GM23338 (cell line): ENCODE results near the gene TBC1D9. TPM values are rescaled to one million over a fixed set of nuclear protein-coding genes. Genes with fewer than 3 reads are reported as not detected.

Experiments used
- ATAC-seq: fragments of 200-7000 bp; cut with Tn5 transposase; 3 replicates; pipeline ENCODE4 v1.9.1; 2020
- DNase-seq: peaks from one replicate; pipeline ENCODE4 v3.0.0-alpha.2; 2015; ENCODE audit warnings: low spot score
- H2AFZ ChIP-seq: fragments of 200-600 bp; sonication (generic); 2 replicates; pipeline ENCODE4 v1.8.0; 2016; ENCODE audit warnings: antibody characterized with exemption, mild to moderate bottlenecking, moderate library complexity
- H3F3A ChIP-seq: fragments of 200-600 bp; sonication (generic); replicated peaks from 2 replicates; pipeline ENCODE4 v1.8.0; 2017; ENCODE audit warnings: antibody characterized with exemption, mixed run types, low read depth
- H3K27ac ChIP-seq: fragments of 200-600 bp; sonication (generic); 2 replicates; pipeline ENCODE4 v1.6.1; 2016; ENCODE audit warnings: low read depth
- H3K27me3 ChIP-seq: fragments of 200-600 bp; sonication (generic); 2 replicates; pipeline ENCODE4 v1.8.0; 2016; ENCODE audit warnings: mild to moderate bottlenecking, mixed run types, moderate library complexity; ENCODE audit not compliant: insufficient read depth
- H3K36me3 ChIP-seq: fragments of 200-600 bp; sonication (generic); 2 replicates; pipeline ENCODE4 v1.8.0; 2016; ENCODE audit warnings: mild to moderate bottlenecking; ENCODE audit not compliant: insufficient read depth
- H3K4me1 ChIP-seq: fragments of 200-600 bp; sonication (generic); 2 replicates; pipeline ENCODE4 v1.8.0; 2016; ENCODE audit warnings: mild to moderate bottlenecking, moderate library complexity; ENCODE audit not compliant: insufficient read depth
- H3K4me2 ChIP-seq: fragments of 200-600 bp; sonication (generic); 2 replicates; pipeline ENCODE4 v1.7.1; 2017; ENCODE audit warnings: mixed run types
- H3K4me3 ChIP-seq: fragments of 200-600 bp; sonication (generic); 2 replicates; pipeline ENCODE4 v1.6.1; 2016; ENCODE audit warnings: mixed run types
- H3K79me2 ChIP-seq: fragments of 200-600 bp; sonication (generic); replicated peaks from 2 replicates; pipeline ENCODE4 v1.8.0; 2017; ENCODE audit warnings: mild to moderate bottlenecking; ENCODE audit not compliant: insufficient read depth
- H3K9me2 ChIP-seq: fragments of 200-600 bp; sonication (generic); 2 replicates; pipeline ENCODE4 v1.8.0; 2017; ENCODE audit not compliant: insufficient read depth
- H4K20me1 ChIP-seq: fragments of 200-600 bp; sonication (generic); replicated peaks from 2 replicates; pipeline ENCODE4 v1.8.0; 2017; ENCODE audit warnings: mild to moderate bottlenecking; ENCODE audit not compliant: insufficient read depth
- H3K27ac Mint-ChIP-seq: 2 replicates; pipeline ENCODE4 v1.8.0; 2020; ENCODE audit warnings: inconsistent platforms, mild to moderate bottlenecking, moderate library complexity, mixed read lengths
- H3K27me3 Mint-ChIP-seq: 3 replicates; pipeline ENCODE4 v1.8.0; 2022; ENCODE audit warnings: low read depth, mild to moderate bottlenecking, moderate library complexity, mixed read lengths, inconsistent platforms; ENCODE audit not compliant: insufficient read depth, poor library complexity
- H3K36me3 Mint-ChIP-seq: 3 replicates; pipeline ENCODE4 v1.8.0; 2021; ENCODE audit warnings: low read depth, mild to moderate bottlenecking, inconsistent platforms, moderate library complexity, mixed read lengths
- H3K4me1 Mint-ChIP-seq: 3 replicates; pipeline ENCODE4 v1.8.0; 2020; ENCODE audit warnings: mild to moderate bottlenecking, inconsistent platforms, mixed read lengths
- H3K4me3 Mint-ChIP-seq: 3 replicates; pipeline ENCODE4 v1.8.0; 2021; ENCODE audit warnings: moderate library complexity, mild to moderate bottlenecking, inconsistent platforms, mixed read lengths
- H3K9me3 Mint-ChIP-seq: 3 replicates; pipeline ENCODE4 v1.8.0; 2020; ENCODE audit warnings: moderate library complexity, mild to moderate bottlenecking, inconsistent platforms, mixed read lengths
- CREB1 ChIP-seq: fragments of 250-450 bp; sonication (Bioruptor Pico); IDR thresholded peaks from 2 replicates; pipeline ENCODE4 v1.5.0; 2020; ENCODE audit warnings: low read depth, mild to moderate bottlenecking, moderate library complexity
- EZH2 ChIP-seq: fragments of 200-600 bp; sonication (generic); IDR thresholded peaks from one replicate; pipeline ENCODE4 v1.8.0; 2017; ENCODE audit warnings: antibody characterized with exemption, mild to moderate bottlenecking, low read depth; ENCODE audit not compliant: unreplicated experiment
- EZH2phosphoT487 ChIP-seq: fragments of 200-600 bp; sonication (generic); IDR thresholded peaks from one replicate; pipeline ENCODE4 v1.8.1; 2018; ENCODE audit warnings: antibody characterized with exemption; ENCODE audit not compliant: unreplicated experiment
- JUNB ChIP-seq: IDR thresholded peaks from one replicate; pipeline ENCODE4 v1.6.1; 2016; ENCODE audit warnings: antibody characterized with exemption; ENCODE audit not compliant: unreplicated experiment
- NANOG ChIP-seq: IDR thresholded peaks from 2 replicates; pipeline ENCODE4 v1.6.1; 2016; ENCODE audit warnings: antibody characterized with exemption, borderline replicate concordance
- POLR2AphosphoS5 ChIP-seq: IDR thresholded peaks from 2 replicates; pipeline ENCODE4 v1.6.1; 2016; ENCODE audit warnings: antibody characterized with exemption, low read depth
- STAT1 ChIP-seq: IDR thresholded peaks from one replicate; pipeline ENCODE4 v1.6.1; 2016; ENCODE audit warnings: antibody characterized with exemption; ENCODE audit not compliant: unreplicated experiment
- ZNF114 ChIP-seq: fragments of 250-450 bp; sonication (Bioruptor Pico); IDR thresholded peaks from 2 replicates; pipeline ENCODE4 v1.5.0; 2020; ENCODE audit warnings: mild to moderate bottlenecking, moderate library complexity
- ZNF331 ChIP-seq: fragments of 250-450 bp; sonication (Bioruptor Pico); IDR thresholded peaks from 2 replicates; pipeline ENCODE4 v1.5.0; 2020; ENCODE audit warnings: low read depth, mild to moderate bottlenecking, moderate library complexity
- ZNF462 ChIP-seq: fragments of 250-450 bp; sonication (Bioruptor Pico); IDR thresholded peaks from 2 replicates; pipeline ENCODE4 v1.5.0; 2020; ENCODE audit warnings: mild to moderate bottlenecking, moderate library complexity
- polyA plus RNA-seq: library from polyadenylated mRNA; unstranded; fragments of >200 nt; fragmentation: Nextera tagmentation; extraction: Ambion mirVana; gene quantifications from 2 replicates; pipeline ENCODE4 v1.2.1, GENCODE V29; 2016
- total RNA-seq: library from RNA; depleted of rRNA; stranded (reverse); fragments of >200 nt; shearing (Covaris generic); gene quantifications from 2 replicates; pipeline ENCODE4 v1.2.3, GENCODE V29; 2014
- TF ChIP-seq, protein P1 (sequence below): IDR thresholded peaks from one replicate; pipeline ENCODE4 v1.6.1; 2018; ENCODE audit warnings: antibody characterized with exemption; ENCODE audit not compliant: unreplicated experiment
- TF ChIP-seq, protein P2 (sequence below), 2 experiments: fragments of 200-600 bp in 1 of 2; sonication (generic) in 1 of 2; conservative IDR thresholded peaks; 2 replicates each; pipeline versions ENCODE4 v1.5.1 to v1.6.1; 2016 to 2017; ENCODE audit warnings: antibody characterized with exemption in 2 of 2, low read depth in 2 of 2, mild to moderate bottlenecking in 2 of 2, moderate library complexity in 1 of 2
- TF ChIP-seq, protein P3 (sequence below): IDR thresholded peaks from 2 replicates; pipeline ENCODE4 v1.6.1; 2016; ENCODE audit warnings: antibody characterized with exemption

The TBC1D9 gene
- total and polyA plus RNA-seq, 2 experiments from 2014 or later = 0.03 to 0.56 TPM

GRCh38 chr4:140802591-140802990 is 46.4 kb upstream of the TBC1D9 start:
- Histone ChIP-seq H3K4me1 (no peaks in the 10 kb centered on the region), H3F3A (no peaks in the 10 kb centered on the region), H3K79me2 (no peaks in the 10 kb centered on the region), H3K4me3 (no peak overlapping the region), H3K4me2 (no peak overlapping the region), H4K20me1 (no peaks in the 10 kb centered on the region), H3K27ac (no peak overlapping the region), H2AFZ (no peak overlapping the region), H3K36me3 (no peaks in the 10 kb centered on the region), H3K9me2 (peaks cover 3% of the 10 kb centered on the region; the same call in 1 of the 2 replicates), H3K27me3 (no peaks in the 10 kb centered on the region)
- Mint-ChIP-seq H3K27me3 (peaks cover 4% of the 10 kb centered on the region), H3K4me3 (no peak overlapping the region), H3K27ac (no peak overlapping the region), H3K9me3 (no peaks in the 10 kb centered on the region), H3K36me3 (no peaks in the 10 kb centered on the region), H3K4me1 (no peaks in the 10 kb centered on the region)
- TF ChIP-seq, protein P1, sequence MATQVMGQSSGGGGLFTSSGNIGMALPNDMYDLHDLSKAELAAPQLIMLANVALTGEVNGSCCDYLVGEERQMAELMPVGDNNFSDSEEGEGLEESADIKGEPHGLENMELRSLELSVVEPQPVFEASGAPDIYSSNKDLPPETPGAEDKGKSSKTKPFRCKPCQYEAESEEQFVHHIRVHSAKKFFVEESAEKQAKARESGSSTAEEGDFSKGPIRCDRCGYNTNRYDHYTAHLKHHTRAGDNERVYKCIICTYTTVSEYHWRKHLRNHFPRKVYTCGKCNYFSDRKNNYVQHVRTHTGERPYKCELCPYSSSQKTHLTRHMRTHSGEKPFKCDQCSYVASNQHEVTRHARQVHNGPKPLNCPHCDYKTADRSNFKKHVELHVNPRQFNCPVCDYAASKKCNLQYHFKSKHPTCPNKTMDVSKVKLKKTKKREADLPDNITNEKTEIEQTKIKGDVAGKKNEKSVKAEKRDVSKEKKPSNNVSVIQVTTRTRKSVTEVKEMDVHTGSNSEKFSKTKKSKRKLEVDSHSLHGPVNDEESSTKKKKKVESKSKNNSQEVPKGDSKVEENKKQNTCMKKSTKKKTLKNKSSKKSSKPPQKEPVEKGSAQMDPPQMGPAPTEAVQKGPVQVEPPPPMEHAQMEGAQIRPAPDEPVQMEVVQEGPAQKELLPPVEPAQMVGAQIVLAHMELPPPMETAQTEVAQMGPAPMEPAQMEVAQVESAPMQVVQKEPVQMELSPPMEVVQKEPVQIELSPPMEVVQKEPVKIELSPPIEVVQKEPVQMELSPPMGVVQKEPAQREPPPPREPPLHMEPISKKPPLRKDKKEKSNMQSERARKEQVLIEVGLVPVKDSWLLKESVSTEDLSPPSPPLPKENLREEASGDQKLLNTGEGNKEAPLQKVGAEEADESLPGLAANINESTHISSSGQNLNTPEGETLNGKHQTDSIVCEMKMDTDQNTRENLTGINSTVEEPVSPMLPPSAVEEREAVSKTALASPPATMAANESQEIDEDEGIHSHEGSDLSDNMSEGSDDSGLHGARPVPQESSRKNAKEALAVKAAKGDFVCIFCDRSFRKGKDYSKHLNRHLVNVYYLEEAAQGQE = no peak
- TF ChIP-seq, protein P2, sequence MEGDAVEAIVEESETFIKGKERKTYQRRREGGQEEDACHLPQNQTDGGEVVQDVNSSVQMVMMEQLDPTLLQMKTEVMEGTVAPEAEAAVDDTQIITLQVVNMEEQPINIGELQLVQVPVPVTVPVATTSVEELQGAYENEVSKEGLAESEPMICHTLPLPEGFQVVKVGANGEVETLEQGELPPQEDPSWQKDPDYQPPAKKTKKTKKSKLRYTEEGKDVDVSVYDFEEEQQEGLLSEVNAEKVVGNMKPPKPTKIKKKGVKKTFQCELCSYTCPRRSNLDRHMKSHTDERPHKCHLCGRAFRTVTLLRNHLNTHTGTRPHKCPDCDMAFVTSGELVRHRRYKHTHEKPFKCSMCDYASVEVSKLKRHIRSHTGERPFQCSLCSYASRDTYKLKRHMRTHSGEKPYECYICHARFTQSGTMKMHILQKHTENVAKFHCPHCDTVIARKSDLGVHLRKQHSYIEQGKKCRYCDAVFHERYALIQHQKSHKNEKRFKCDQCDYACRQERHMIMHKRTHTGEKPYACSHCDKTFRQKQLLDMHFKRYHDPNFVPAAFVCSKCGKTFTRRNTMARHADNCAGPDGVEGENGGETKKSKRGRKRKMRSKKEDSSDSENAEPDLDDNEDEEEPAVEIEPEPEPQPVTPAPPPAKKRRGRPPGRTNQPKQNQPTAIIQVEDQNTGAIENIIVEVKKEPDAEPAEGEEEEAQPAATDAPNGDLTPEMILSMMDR (conservative IDR thresholded peaks at IDR 0.05; ENCODE audit: low read depth in 2 of 2) = no peak
- TF ChIP-seq ZNF114 (CRISPR knock-in tag) = no peak
- TF ChIP-seq CREB1 (CRISPR knock-in tag) = no peak
- no peak for TF ChIP-seq ZNF462 (CRISPR knock-in tag)
- TF ChIP-seq STAT1 = no peak
- TF ChIP-seq, protein P3, sequence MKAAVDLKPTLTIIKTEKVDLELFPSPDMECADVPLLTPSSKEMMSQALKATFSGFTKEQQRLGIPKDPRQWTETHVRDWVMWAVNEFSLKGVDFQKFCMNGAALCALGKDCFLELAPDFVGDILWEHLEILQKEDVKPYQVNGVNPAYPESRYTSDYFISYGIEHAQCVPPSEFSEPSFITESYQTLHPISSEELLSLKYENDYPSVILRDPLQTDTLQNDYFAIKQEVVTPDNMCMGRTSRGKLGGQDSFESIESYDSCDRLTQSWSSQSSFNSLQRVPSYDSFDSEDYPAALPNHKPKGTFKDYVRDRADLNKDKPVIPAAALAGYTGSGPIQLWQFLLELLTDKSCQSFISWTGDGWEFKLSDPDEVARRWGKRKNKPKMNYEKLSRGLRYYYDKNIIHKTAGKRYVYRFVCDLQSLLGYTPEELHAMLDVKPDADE = no peak
- TF ChIP-seq POLR2AphosphoS5 = no peak
- no peak for TF ChIP-seq NANOG
- no peak for TF ChIP-seq EZH2
- no peak for TF ChIP-seq JUNB
- no peak for TF ChIP-seq ZNF331 (CRISPR knock-in tag)
- TF ChIP-seq EZH2phosphoT487 = no peak
- DNase-seq = no peak
- ATAC-seq = no peak
